OCI-LY1 (cell line): Measurements from ENCODE around the gene CRADD.

Source experiments
- H2AFZ ChIP-seq: fragments of 200-600 bp; sonication (generic), shearing (Covaris generic); 2 replicates; pipeline ENCODE4 v1.6.0; 2014; ENCODE audit warnings: antibody characterized with exemption, mild to moderate bottlenecking, low read length
- H3F3A ChIP-seq: fragments of 200-600 bp; sonication (generic), shearing (Covaris generic); 2 replicates; pipeline ENCODE4 v1.6.0; 2014; ENCODE audit warnings: mild to moderate bottlenecking, antibody characterized with exemption, low read length, moderate library complexity; ENCODE audit not compliant: insufficient read depth
- H3K27ac ChIP-seq: fragments of 200-600 bp; sonication (generic); 2 replicates; pipeline ENCODE4 v1.5.1; 2014; ENCODE audit warnings: low read length, mixed run types, mild to moderate bottlenecking, low read depth; ENCODE audit not compliant: poor library complexity, severe bottlenecking
- H3K27me3 ChIP-seq: fragments of 200-600 bp; sonication (generic); 2 replicates; pipeline ENCODE4 v1.6.0; 2014; ENCODE audit warnings: antibody characterized with exemption, mild to moderate bottlenecking, low read length, moderate library complexity; ENCODE audit not compliant: insufficient read depth
- H3K36me3 ChIP-seq: fragments of 200-600 bp; sonication (generic); 2 replicates; pipeline ENCODE4 v1.6.1; 2014; ENCODE audit warnings: mild to moderate bottlenecking, antibody characterized with exemption, low read length, moderate library complexity, mixed read lengths; ENCODE audit not compliant: insufficient read depth
- H3K4me1 ChIP-seq: fragments of 200-600 bp; sonication (generic); 2 replicates; pipeline ENCODE4 v1.5.1; 2014; ENCODE audit warnings: mild to moderate bottlenecking, low read length, moderate library complexity; ENCODE audit not compliant: insufficient read depth, severe bottlenecking
- H3K4me2 ChIP-seq: fragments of 200-600 bp; sonication (generic), shearing (Covaris generic); 2 replicates; pipeline ENCODE4 v1.6.1; 2014; ENCODE audit warnings: low read length
- H3K4me3 ChIP-seq: fragments of 200-600 bp; sonication (generic); 2 replicates; pipeline ENCODE4 v1.5.1; 2014; ENCODE audit warnings: low read length, low read depth, mild to moderate bottlenecking, mixed read lengths; ENCODE audit not compliant: poor library complexity, severe bottlenecking
- H3K79me2 ChIP-seq: fragments of 200-600 bp; shearing (Covaris generic); 2 replicates; pipeline ENCODE4 v1.6.1; 2016; ENCODE audit warnings: mixed run types, low read length, mixed read lengths; ENCODE audit not compliant: insufficient read depth
- H3K9ac ChIP-seq: fragments of 200-600 bp; sonication (generic), shearing (Covaris generic); 2 replicates; pipeline ENCODE4 v1.6.1; 2014; ENCODE audit warnings: mild to moderate bottlenecking, low read length, mixed read lengths
- H3K9me2 ChIP-seq: fragments of 200-600 bp; sonication (generic), shearing (Covaris generic); 2 replicates; pipeline ENCODE4 v1.6.1; 2014; ENCODE audit warnings: low read depth, mild to moderate bottlenecking, low read length, mixed read lengths
- H3K9me3 ChIP-seq: fragments of 200-600 bp; shearing (Covaris generic); 2 replicates; pipeline ENCODE4 v1.6.1; 2014; ENCODE audit warnings: low read length, mixed read lengths
- H4K20me1 ChIP-seq: fragments of 200-600 bp; sonication (generic), shearing (Covaris generic); 2 replicates; pipeline ENCODE4 v1.6.0; 2016; ENCODE audit warnings: mild to moderate bottlenecking, low read length; ENCODE audit not compliant: insufficient read depth
- CTCF ChIP-seq: fragments of 200-600 bp; sonication (generic), shearing (Covaris generic); IDR thresholded peaks from 2 replicates; pipeline ENCODE4 v1.5.1; 2017; ENCODE audit warnings: mild to moderate bottlenecking, antibody characterized with exemption, low read length, moderate library complexity, mixed read lengths
- EZH2 ChIP-seq: fragments of 200-600 bp; sonication (generic), shearing (Covaris generic); IDR thresholded peaks from 2 replicates; pipeline ENCODE4 v1.8.0; 2017; ENCODE audit warnings: borderline replicate concordance, mixed run types, mild to moderate bottlenecking, antibody characterized with exemption, low read length, moderate library complexity, mixed read lengths

Gene CRADD

DNA sequence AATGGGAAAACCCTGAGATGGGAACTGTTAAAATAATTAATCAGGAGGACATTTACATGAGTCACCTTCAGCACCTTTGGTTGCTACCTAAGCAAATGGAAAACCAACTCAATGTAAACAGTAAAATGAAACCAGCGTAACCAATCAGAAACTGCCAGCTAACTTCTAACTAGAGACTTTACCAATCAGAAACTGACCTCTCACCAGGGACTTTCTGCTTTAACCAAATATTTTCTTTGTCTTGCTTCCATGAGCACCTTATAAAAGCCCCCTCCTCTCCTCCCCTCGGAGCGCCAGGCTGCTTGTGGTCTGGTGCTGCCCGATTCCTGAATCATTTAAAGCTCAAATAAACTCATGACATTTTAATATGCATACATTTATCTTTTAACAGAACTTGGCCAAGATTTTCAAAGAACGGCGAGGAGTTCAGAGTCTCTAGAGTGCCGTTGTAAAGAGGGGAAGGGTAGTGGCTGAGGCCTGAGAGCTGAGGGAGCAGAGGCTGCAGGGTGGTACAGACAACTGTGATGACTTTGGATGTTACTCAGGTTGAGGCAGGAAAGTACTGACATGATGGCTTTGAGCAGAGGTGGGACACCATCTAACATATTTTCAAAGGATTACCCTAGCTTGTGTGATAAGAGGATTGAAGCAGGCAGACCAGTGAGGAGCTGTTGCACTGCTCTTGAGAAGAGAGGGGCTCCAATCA, 183.6 kb downstream of the CRADD start:
- Histone ChIP-seq H3K36me3 (no peaks in the 10 kb centered on the region), H3K9ac (no peak overlapping the region), H3K9me3 (peaks cover 4% of the 10 kb centered on the region), H3K4me1 (peaks cover 22% of the 10 kb centered on the region), H3K4me3 (no peak overlapping the region), H3K27me3 (no peaks in the 10 kb centered on the region), H3F3A (no peaks in the 10 kb centered on the region), H3K4me2 (no peak overlapping the region), H2AFZ (no peak overlapping the region), H4K20me1 (no peaks in the 10 kb centered on the region), H3K27ac (no peak overlapping the region), H3K79me2 (no peaks in the 10 kb centered on the region), H3K9me2 (no peaks in the 10 kb centered on the region)
- TF ChIP-seq EZH2: no peak
- no peak for TF ChIP-seq CTCF

DNA sequence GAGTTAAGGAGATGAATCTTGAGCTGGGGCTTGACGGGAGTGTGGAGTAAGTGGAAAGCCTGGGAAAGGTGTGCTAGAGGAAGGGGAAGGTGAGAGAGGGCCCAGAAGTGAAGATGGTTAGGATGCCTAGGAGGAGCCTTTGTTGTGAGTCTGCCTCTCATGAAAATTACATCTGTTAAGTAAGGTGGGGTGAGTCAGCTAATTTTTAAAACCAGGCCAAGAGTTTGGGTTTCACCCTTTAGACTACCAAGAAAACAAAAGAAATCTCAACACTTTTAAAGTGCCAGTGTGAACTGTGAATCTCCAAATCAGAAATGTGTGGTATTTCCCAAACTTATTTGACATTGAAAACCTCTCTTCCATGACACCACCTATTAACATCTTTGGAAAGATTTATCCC, 185.2 kb downstream of the CRADD start:
- Histone ChIP-seq H3K9me2 (no peaks in the 10 kb centered on the region), H3K36me3 (no peaks in the 10 kb centered on the region; the same call in 1 of the 2 replicates), H3K9ac (no peak overlapping the region), H3K4me3 (no peak overlapping the region), H2AFZ (no peak overlapping the region), H3K27me3 (no peaks in the 10 kb centered on the region), H3K4me2 (no peak overlapping the region), H3F3A (no peaks in the 10 kb centered on the region), H3K79me2 (no peaks in the 10 kb centered on the region), H3K27ac (no peak overlapping the region), H3K4me1 (peaks cover 22% of the 10 kb centered on the region), H4K20me1 (no peaks in the 10 kb centered on the region), H3K9me3 (peaks cover 14% of the 10 kb centered on the region)
- TF ChIP-seq CTCF (no peak), EZH2 (no peak)

- H3K4me2 ChIP-seq: no peak overlapping the region
- peaks cover 7% of the 10 kb centered on the region for H3K4me1 ChIP-seq
- no peak overlapping the region for H3K27ac ChIP-seq
- peaks cover 16% of the 10 kb centered on the region for H3K9me3 ChIP-seq
- H2AFZ ChIP-seq: no peak overlapping the region
- H3K79me2 ChIP-seq: no peaks in the 10 kb centered on the region
- no peak overlapping the region for H3K9ac ChIP-seq
- H3K27me3 ChIP-seq: no peaks in the 10 kb centered on the region
- no peaks in the 10 kb centered on the region for H4K20me1 ChIP-seq
- no peaks in the 10 kb centered on the region for H3K9me2 ChIP-seq
- no peak overlapping the region for H3K4me3 ChIP-seq
- no peak for TF ChIP-seq EZH2
- TF ChIP-seq CTCF: no peak
- no peaks in the 10 kb centered on the region; the same call in 1 of the 2 replicates for H3K36me3 ChIP-seq
- no peaks in the 10 kb centered on the region for H3F3A ChIP-seq
Measured at GRCh38 chr12:93865751-93866150, 188.6 kb downstream of the CRADD start.
